SK-N-SH (cell line): ENCODE measurements around the gene PIAS2. TPM values are rescaled to one million over a fixed set of nuclear protein-coding genes. Genes with fewer than 3 reads are reported as not detected.

Experiments
- CTCF ChIA-PET: fragments of 300-600, 350-600 bp; formaldehyde crosslinking; extraction: SDS; loops from one replicate; lab custom pipeline; 2021; lab: Yijun Ruan, JAX
- POLR2A ChIA-PET: fragments of 350-600 bp; sonication (Branson Sonifier 250); formaldehyde crosslinking; extraction: SDS; loops from one replicate; lab custom pipeline; 2020; ENCODE audit warnings: antibody characterized with exemption, inconsistent platforms; lab: Yijun Ruan, JAX
- DNase-seq: peaks from one replicate; pipeline ENCODE4 v3.0.0; 2012
- H2AFZ ChIP-seq: fragments of 200-600 bp; sonication (generic); 2 replicates; pipeline ENCODE4 v1.8.1; 2016; ENCODE audit warnings: antibody characterized with exemption, mild to moderate bottlenecking, low read depth
- H3F3A ChIP-seq: fragments of 200-600 bp; sonication (generic); replicated peaks from 2 replicates; pipeline ENCODE3; 2016; ENCODE audit warnings: antibody characterized with exemption, mild to moderate bottlenecking; ENCODE audit not compliant: insufficient read depth
- H3K27ac ChIP-seq, 2 experiments: fragments of 200-500 bp in 1 of 2; fragments of 200-600 bp in 1 of 2; sonication (Bioruptor generic) in 1 of 2; sonication (generic), shearing (Covaris generic) in 1 of 2; 2 replicates each; pipeline versions ENCODE4 v1.5.1 to v1.6.1; 2014 to 2016; ENCODE audit warnings: low read depth in 2 of 2, inconsistent platforms in 1 of 2, low read length in 1 of 2, mild to moderate bottlenecking in 1 of 2, mixed read lengths in 1 of 2
- H3K27me3 ChIP-seq: fragments of 200-600 bp; sonication (generic), shearing (Covaris generic); 2 replicates; pipeline ENCODE4 v1.6.1; 2016; ENCODE audit warnings: mixed run types; ENCODE audit not compliant: insufficient read depth
- H3K36me3 ChIP-seq, 2 experiments: fragments of 200-500 bp in 1 of 2; fragments of 200-600 bp in 1 of 2; sonication (Bioruptor generic) in 1 of 2; sonication (generic) in 1 of 2; replicated peaks in 1 of 2; 2 replicates each; pipeline versions ENCODE3 to v1.5.1; 2014 to 2016; ENCODE audit warnings: low read length in 1 of 2, mild to moderate bottlenecking in 1 of 2; ENCODE audit not compliant: insufficient read depth in 2 of 2, control insufficient read depth in 1 of 2
- H3K4me1 ChIP-seq, 2 experiments: fragments of 200-500 bp in 1 of 2; fragments of 200-600 bp in 1 of 2; sonication (Bioruptor generic) in 1 of 2; sonication (generic), shearing (Covaris generic) in 1 of 2; 2 replicates each; pipeline versions ENCODE4 v1.5.1 to v1.6.1; 2014 to 2016; ENCODE audit warnings: low read depth in 1 of 2, low read length in 1 of 2, mixed run types in 1 of 2; ENCODE audit not compliant: insufficient read depth in 2 of 2, control insufficient read depth in 1 of 2
- H3K4me2 ChIP-seq: fragments of 200-600 bp; sonication (generic), shearing (Covaris generic); 2 replicates; pipeline ENCODE4 v1.6.1; 2017; ENCODE audit warnings: mixed run types
- H3K4me3 ChIP-seq, 2 experiments: fragments of 200-500 bp in 1 of 2; fragments of 200-600 bp in 1 of 2; sonication (Bioruptor generic) in 1 of 2; sonication (generic), shearing (Covaris generic) in 1 of 2; 2 replicates each; pipeline versions ENCODE4 v1.5.1 to v1.8.1; 2014 to 2016; ENCODE audit warnings: low read depth in 2 of 2, inconsistent platforms in 1 of 2, low read length in 1 of 2, mild to moderate bottlenecking in 1 of 2, mixed read lengths in 1 of 2, moderate library complexity in 1 of 2
- H3K79me2 ChIP-seq: fragments of 200-600 bp; sonication (generic); 2 replicates; pipeline ENCODE4 v1.8.1; 2017; ENCODE audit warnings: mild to moderate bottlenecking; ENCODE audit not compliant: insufficient read depth
- H3K9ac ChIP-seq: fragments of 200-600 bp; sonication (generic); 2 replicates; pipeline ENCODE4 v1.6.1; 2017; ENCODE audit warnings: mixed run types
- H3K9me2 ChIP-seq: fragments of 200-600 bp; sonication (generic); 2 replicates; pipeline ENCODE4 v1.6.1; 2017; ENCODE audit warnings: mixed run types
- H3K9me3 ChIP-seq: fragments of 200-600 bp; sonication (generic); 2 replicates; pipeline ENCODE4 v1.6.1; 2017; ENCODE audit warnings: mixed run types, mild to moderate bottlenecking, moderate library complexity
- H4K20me1 ChIP-seq: fragments of 200-600 bp; sonication (generic); 2 replicates; pipeline ENCODE4 v1.6.1; 2017; ENCODE audit warnings: mild to moderate bottlenecking, mixed run types; ENCODE audit not compliant: insufficient read depth
- CHD2 ChIP-seq: fragments of 150-350 bp; IDR thresholded peaks from 2 replicates; pipeline ENCODE4 v1.6.1; 2018; ENCODE audit warnings: low read length; ENCODE audit not compliant: partially characterized antibody
- NRF1 ChIP-seq: IDR thresholded peaks from 2 replicates; pipeline ENCODE4 v1.6.1; 2012; ENCODE audit warnings: low read depth, mild to moderate bottlenecking, low read length
- SMC3 ChIP-seq: IDR thresholded peaks from 2 replicates; pipeline ENCODE4 v1.6.1; 2012; ENCODE audit warnings: low read depth, low read length, improper control_type of control experiment
- TEAD4 ChIP-seq: IDR thresholded peaks from 2 replicates; pipeline ENCODE4 v1.4.0; 2012; ENCODE audit warnings: mild to moderate bottlenecking, borderline replicate concordance; ENCODE audit not compliant: insufficient read depth
- YY1 ChIP-seq: IDR thresholded peaks from 2 replicates; pipeline ENCODE4 v1.4.0; 2012; ENCODE audit warnings: low read depth, mild to moderate bottlenecking
- WGBS: methylation state at CpG from one replicate; pipeline ENCODE4 v1.1.6; 2017; ENCODE audit warnings: low lambda C conversion rate; 5-methylcytosine and 5-hydroxymethylcytosine counted together
- polyA plus RNA-seq, 3 experiments: library from polyadenylated mRNA; depleted of rRNA; stranded (reverse); fragments of >200 nt; gene quantifications; 2 replicates each; pipeline ENCODE4 v1.2.3, GENCODE V29; 2012
- TF ChIP-seq, protein P1 (sequence below): fragments of 200-600 bp; sonication (generic); IDR thresholded peaks from 2 replicates; pipeline ENCODE4 v1.6.1; 2017; ENCODE audit warnings: antibody characterized with exemption, mild to moderate bottlenecking, moderate library complexity
- TF ChIP-seq, protein P2 (sequence below): IDR thresholded peaks from 2 replicates; pipeline ENCODE4 v1.4.0; 2012; ENCODE audit warnings: low read depth, borderline replicate concordance
- TF ChIP-seq, protein P3 (sequence below): fragments of 150-350 bp; IDR thresholded peaks from 2 replicates; pipeline ENCODE4 v1.6.1; 2017; ENCODE audit warnings: antibody characterized with exemption, low read length, low read depth, borderline replicate concordance
- TF ChIP-seq, protein P4 (sequence below): IDR thresholded peaks from 2 replicates; pipeline ENCODE4 v1.4.0; 2012; ENCODE audit warnings: low read depth, borderline replicate concordance

Gene PIAS2
- polyA plus RNA-seq, 1 of the 3 experiments (the other 2 are of a cell fraction), result 9.0 TPM

DNA sequence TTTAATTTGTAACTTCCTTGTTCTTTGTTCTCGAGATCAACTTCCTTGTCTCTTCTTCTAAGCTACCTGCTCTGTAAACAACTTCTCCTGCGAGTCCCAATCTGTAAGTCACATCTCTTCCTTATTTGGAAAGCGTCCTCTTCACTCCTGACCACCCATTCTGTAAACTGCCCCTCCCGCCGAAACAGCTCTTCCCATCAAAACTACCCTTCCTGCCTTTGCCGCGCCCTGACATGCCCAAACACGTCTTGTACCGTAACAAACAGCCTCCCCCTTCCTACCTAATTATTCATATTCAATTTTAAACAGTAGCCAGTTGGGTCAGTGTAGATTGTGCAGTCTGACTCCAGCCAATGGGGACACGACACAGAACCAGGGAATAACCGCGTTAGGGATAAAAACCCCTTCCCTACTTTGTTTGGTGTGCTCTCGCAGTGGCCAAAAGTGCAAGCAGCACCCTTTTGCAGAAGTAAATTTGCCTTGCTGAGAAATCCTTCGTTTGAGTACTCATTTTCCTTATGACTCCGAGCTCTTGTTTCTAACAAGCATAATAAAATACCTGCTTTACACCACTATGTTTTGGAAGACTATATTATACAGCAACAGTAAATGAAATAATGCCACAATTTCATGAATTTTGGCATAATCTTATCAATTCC, 39.8 kb downstream of the PIAS2 start:
- Histone ChIP-seq H3F3A (no peaks in the 10 kb centered on the region), H3K79me2 (peaks cover 34% of the 10 kb centered on the region), H4K20me1 (no peaks in the 10 kb centered on the region), H3K27me3 (no peaks in the 10 kb centered on the region), H3K36me3 (peaks cover 9 to 19% of the 10 kb centered on the region in 2 experiments), H3K4me3 (no peak overlapping the region; a peak in 1 of 4 replicates), H3K9me2 (no peaks in the 10 kb centered on the region), H3K9me3 (peaks cover 10% of the 10 kb centered on the region; the same call in 1 of the 2 replicates), H3K4me2 (no peak overlapping the region), H3K27ac (no peak overlapping the region), H3K4me1 (no peaks in the 10 kb centered on the region), H2AFZ (no peak overlapping the region), H3K9ac (no peak overlapping the region)
- no peak for DNase-seq
- ChIA-PET POLR2A (no interaction called here), CTCF (interaction anchor here (1.3 kb wide), 1 partner anchor 219 kb away, joined by 3 read pairs; no protein-coding TSS in a partner anchor)
- TF ChIP-seq CHD2 (no peak), NRF1 (no peak), TEAD4 (no peak), SMC3 (no peak), YY1 (no peak)
- TF ChIP-seq, protein P1, sequence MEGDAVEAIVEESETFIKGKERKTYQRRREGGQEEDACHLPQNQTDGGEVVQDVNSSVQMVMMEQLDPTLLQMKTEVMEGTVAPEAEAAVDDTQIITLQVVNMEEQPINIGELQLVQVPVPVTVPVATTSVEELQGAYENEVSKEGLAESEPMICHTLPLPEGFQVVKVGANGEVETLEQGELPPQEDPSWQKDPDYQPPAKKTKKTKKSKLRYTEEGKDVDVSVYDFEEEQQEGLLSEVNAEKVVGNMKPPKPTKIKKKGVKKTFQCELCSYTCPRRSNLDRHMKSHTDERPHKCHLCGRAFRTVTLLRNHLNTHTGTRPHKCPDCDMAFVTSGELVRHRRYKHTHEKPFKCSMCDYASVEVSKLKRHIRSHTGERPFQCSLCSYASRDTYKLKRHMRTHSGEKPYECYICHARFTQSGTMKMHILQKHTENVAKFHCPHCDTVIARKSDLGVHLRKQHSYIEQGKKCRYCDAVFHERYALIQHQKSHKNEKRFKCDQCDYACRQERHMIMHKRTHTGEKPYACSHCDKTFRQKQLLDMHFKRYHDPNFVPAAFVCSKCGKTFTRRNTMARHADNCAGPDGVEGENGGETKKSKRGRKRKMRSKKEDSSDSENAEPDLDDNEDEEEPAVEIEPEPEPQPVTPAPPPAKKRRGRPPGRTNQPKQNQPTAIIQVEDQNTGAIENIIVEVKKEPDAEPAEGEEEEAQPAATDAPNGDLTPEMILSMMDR, result no peak
- TF ChIP-seq, protein P2, sequence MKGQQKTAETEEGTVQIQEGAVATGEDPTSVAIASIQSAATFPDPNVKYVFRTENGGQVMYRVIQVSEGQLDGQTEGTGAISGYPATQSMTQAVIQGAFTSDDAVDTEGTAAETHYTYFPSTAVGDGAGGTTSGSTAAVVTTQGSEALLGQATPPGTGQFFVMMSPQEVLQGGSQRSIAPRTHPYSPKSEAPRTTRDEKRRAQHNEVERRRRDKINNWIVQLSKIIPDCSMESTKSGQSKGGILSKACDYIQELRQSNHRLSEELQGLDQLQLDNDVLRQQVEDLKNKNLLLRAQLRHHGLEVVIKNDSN, result no peak
- TF ChIP-seq, protein P3, sequence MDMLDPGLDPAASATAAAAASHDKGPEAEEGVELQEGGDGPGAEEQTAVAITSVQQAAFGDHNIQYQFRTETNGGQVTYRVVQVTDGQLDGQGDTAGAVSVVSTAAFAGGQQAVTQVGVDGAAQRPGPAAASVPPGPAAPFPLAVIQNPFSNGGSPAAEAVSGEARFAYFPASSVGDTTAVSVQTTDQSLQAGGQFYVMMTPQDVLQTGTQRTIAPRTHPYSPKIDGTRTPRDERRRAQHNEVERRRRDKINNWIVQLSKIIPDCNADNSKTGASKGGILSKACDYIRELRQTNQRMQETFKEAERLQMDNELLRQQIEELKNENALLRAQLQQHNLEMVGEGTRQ, result no peak
- TF ChIP-seq, protein P4, sequence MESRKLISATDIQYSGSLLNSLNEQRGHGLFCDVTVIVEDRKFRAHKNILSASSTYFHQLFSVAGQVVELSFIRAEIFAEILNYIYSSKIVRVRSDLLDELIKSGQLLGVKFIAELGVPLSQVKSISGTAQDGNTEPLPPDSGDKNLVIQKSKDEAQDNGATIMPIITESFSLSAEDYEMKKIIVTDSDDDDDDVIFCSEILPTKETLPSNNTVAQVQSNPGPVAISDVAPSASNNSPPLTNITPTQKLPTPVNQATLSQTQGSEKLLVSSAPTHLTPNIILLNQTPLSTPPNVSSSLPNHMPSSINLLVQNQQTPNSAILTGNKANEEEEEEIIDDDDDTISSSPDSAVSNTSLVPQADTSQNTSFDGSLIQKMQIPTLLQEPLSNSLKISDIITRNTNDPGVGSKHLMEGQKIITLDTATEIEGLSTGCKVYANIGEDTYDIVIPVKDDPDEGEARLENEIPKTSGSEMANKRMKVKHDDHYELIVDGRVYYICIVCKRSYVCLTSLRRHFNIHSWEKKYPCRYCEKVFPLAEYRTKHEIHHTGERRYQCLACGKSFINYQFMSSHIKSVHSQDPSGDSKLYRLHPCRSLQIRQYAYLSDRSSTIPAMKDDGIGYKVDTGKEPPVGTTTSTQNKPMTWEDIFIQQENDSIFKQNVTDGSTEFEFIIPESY, result no peak
- WGBS, result 92% methylated on average over 15 of the region's 15 CpGs
